RPMI7951 (cell line): Measurements from ENCODE around the gene FRG2B. TPM values are rescaled to one million over a fixed set of nuclear protein-coding genes. Genes with fewer than 3 reads are reported as not detected.
"Not testable (repeated sequence)": the region's sequence is repeated elsewhere in the genome, so short reads cannot be mapped to it uniquely, and the experiment has no call there.

Source experiments
- DNase-seq: peaks from one replicate; pipeline ENCODE4 v3.0.0-alpha.2; 2012; ENCODE audit warnings: low read depth
- total RNA-seq: library from RNA; depleted of rRNA; stranded (reverse); fragments of >200 nt; shearing (Covaris generic); gene quantifications from 2 replicates; pipeline ENCODE4 v1.2.3, GENCODE V29; 2014; rRNA removed

FRG2B gene
- total RNA-seq, 1 experiment from 2014 or later: 0.36 TPM

- not testable (repeated sequence) for DNase-seq
Observed at GRCh38 chr10:133599869-133600268, 26.7 kb downstream of the FRG2B start.

DNA sequence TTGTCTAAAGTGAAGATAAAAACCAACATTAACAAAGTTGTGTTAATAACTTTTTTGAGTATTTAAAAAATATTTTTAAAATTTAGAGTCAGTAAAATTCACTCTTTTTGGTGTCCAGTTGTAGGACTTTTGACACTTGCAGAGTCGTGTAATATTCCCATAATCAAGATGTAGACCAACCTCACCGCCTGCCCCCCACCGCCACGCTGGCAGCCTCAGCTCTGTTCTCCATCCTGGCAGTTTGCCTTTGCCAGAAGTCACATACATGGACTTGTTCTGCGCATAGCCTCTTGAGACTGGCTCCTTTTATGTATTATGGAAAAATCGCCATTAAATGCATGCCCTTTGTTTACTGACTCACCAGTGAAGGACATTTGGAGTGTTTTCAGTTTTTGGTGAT lies 33.9 kb downstream of the FRG2B start:
- DNase-seq: no peak

DNA sequence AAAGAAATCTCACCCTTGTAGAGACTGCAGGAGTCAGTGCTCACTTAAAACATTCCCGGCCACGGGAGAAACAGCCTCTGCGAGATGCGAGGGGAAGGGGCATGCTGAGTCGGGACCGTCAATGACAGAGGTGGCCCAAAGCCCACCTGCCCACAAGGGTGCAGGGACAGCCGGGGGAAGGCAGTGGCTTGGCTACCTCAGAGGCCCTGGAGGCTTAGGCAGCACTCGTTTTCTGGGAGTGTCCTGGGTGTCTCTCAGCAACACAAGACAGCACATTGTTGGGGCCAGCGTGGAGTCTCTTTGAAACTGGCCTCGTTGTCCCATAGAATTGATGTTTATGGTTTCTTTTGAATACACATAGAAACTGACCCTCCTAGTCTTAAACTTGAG lies 35.6 kb downstream of the FRG2B start:
- no peak for DNase-seq

DNA sequence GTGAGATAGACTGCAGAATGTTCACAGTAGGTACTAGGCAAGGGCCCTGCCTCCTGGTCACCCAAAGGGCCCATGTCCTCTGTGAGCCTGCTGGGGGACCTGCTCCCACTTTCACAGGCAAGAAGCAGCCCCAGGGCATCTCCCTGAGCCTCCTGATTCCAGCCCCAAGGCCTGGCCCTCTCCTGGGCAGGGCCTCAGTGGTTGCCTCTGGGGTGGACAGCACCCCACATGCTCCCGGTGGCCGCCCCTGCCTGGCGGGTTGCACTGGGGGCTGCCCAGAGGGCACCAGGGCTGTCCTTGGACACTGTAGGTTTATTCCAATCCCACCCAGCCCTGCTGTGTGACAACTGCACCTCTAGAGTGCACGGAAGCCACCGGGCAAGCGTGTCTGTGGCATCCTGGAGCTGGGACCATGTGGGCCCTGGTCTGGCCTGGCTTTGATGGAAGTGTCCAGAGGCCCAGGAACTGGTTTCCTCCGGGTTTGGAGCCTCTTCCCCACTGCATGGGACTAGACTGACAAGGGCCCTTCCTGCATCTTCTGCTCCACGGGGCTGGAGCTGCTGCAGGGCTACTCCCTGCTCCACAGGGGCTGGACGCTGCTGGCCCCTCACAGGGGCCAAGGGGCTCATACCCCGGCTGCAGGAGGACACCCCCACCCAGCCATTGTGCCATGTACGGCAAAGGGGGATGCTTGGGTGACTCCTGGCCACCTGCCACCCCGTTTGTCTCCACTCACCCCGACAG lies 36.2 kb downstream of the FRG2B start:
- DNase-seq: no peak

DNA sequence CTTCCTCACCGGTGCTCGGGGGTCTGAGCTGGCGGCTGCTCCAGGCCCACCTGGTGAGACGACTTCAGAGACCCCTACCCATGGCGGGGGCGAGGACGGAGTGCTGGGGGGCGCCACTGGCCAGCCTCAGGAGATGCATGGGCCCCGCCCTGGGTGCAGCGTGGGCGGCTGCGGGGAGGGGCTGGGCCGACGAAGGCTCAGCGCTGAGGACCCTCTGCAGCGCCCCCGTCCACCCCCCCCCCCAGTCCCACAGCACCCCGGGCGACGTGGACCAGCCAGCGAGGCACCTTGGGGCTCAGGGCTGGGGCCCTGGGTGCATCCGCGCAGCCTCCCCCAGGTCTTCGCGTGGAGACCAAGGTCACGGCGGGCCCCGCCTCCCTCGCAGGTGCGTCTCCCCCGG lies 49.6 kb downstream of the FRG2B start:
- not testable (repeated sequence) for DNase-seq

Other genes starting within 250 kb of the FRG2B start
- 2.8 and 4.6 TPM in 2 replicates for gene PAOX, start 247.5 kb downstream of the FRG2B start, total RNA-seq
- 12.1 and 16.5 TPM in 2 replicates for gene MTG1, start 232.6 kb downstream of the FRG2B start, total RNA-seq
- gene SPRN, start 202.2 kb downstream of the FRG2B start, total RNA-seq: not detected in 2 replicates
- 0.10 and 0.24 TPM in 2 replicates for gene SCART1, start 172.8 kb downstream of the FRG2B start, total RNA-seq
- gene CYP2E1, start 99.4 kb downstream of the FRG2B start, total RNA-seq: not detected in 2 replicates
- not detected in 2 replicates for gene SYCE1, start 61.2 kb downstream of the FRG2B start, total RNA-seq